GM21529 (cell line): ENCODE measurements around the gene PLXNA4.

Source experiments
- ATAC-seq: cut with Tn5 transposase; IDR thresholded peaks from one replicate; pipeline ENCODE4 v1.9.1; 2021; ENCODE audit not compliant: unreplicated experiment

Gene PLXNA4

GRCh38 chr7:132290021-132290420, 286.2 kb downstream of the PLXNA4 start:
- ATAC-seq, result no peak

- ATAC-seq, result no peak
These were observed 289.4 kb downstream of the PLXNA4 start for GRCh38 chr7:132286836-132287235.

DNA sequence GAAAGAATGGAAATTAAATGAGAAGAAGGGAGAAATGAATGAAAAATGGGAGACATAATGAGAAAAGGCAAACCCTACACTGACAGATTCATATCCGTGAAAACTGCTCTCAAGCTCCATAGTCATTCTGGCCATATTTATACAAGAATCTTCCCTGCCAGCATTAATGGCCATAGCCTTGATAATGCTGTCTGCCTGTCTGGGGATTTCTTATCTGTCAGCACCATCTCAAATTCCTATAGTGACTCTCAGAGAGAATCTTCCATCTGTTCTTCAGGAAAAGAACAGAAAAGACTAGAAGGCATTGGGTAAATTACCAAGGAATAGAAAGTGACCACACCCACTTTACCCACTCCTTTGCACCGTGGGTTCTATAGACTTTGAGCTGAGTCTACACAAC, 295.9 kb downstream of the PLXNA4 start:
- no peak for ATAC-seq

DNA sequence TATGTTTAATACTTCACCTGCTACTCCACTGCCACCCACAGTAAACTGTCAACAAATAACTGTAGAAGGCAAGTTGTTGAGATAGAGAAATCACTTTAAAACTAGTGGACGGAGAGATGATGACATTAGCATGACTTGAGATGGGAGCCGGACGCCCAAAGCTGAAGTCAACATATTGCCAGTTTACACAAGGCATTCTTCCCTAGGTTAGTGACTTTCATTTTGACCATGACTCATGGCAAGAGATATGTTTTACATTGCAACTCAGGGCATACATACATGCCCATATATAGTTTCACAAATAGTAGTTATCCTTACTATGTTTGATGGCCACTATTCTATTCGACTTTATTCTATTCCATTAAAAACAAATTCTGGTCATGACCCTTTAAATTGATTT, 296.6 kb downstream of the PLXNA4 start:
- ATAC-seq, result no peak

DNA sequence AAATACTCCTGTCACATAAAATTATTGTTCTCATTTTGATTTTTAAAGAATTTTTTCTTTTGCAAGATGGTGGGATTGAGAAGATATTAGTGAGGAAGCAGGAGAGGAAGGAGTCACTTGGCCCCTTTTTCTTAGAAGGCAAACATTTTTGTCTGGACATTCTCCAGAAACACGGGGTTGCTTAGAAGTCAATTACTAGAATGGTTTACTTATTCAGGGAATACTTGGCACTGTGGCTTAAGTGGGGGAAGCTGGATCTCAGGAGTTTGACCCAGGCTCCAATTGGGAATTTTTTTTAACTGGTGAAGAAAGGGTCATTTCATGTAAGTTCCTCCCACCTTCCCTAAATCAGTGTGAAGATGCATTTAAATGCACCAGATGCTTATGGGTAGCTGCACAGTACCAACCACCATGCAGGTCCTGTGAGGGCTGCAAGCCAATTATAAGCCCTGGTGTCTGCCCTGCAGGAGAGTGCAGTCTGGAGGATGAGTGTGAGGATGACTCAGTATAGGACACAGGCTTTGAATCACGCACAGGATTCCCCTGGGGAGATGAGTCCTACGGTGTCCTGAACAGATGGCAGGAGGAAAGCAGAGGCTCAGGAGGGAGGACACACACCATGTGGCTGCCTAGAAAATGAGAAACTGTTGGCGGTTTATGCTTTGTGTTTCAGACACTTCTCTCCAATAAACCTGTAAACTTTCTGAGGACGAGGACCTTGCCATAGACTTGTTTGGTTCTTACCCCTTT, 299.1 kb downstream of the PLXNA4 start:
- no peak for ATAC-seq

- no peak for ATAC-seq
These were observed 300.0 kb downstream of the PLXNA4 start for GRCh38 chr7:132276234-132276630.

- ATAC-seq, result no peak
These were observed 300.6 kb downstream of the PLXNA4 start for GRCh38 chr7:132275416-132276233.

DNA sequence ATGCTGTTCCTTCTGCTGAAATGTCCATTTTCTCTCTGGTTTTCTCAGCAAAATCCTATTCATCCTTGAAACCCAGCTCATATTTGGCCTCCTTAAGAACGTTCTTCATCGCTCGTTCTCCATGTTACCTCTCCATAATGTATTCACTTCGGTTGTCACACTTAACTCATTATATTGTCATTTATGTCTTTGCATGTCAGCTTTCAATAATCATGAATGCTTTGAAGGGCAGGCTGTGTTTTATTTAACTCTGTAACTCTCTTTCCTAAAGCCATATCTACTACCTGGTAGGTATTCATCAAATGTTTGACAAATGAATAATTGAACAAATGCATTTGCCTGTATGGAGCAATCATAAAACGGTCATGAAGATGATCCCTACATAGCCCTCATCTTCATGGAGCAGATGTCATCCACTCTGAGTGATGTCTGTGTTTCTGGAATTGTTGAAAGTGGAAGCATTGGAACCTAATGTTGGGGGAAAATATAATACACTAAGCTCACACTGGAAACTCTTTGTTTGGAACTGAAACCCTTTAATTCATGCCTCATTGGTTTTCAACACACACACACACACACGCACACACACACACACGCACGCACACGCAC, 303.4 kb downstream of the PLXNA4 start:
- ATAC-seq, result no peak

- no peak for ATAC-seq
These were observed 305.8 kb downstream of the PLXNA4 start for GRCh38 chr7:132270517-132270916.

DNA sequence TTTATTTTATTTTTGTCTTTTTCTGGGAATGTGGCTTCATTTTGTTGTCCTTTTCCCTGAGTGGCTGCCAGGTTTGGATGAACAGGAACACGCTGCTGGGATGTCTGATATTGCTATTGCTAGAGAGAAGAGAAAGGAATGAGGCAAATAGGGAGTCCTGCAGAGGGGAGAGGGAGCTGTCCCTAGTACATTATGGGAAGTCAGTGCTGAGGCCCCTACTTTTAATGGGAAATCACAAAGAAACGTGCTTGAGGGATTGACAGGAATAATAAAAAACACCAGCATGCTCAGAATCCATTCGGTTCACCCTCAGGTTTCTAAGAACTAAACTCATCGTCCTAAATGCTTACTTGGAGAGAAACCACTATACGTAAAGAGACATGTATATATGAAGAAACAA, 306.6 kb downstream of the PLXNA4 start:
- ATAC-seq, result no peak

- ATAC-seq, result no peak
These were observed 313.1 kb downstream of the PLXNA4 start for GRCh38 chr7:132263151-132263550.

- no peak for ATAC-seq
These were observed 314.2 kb downstream of the PLXNA4 start for GRCh38 chr7:132262160-132262470.

DNA sequence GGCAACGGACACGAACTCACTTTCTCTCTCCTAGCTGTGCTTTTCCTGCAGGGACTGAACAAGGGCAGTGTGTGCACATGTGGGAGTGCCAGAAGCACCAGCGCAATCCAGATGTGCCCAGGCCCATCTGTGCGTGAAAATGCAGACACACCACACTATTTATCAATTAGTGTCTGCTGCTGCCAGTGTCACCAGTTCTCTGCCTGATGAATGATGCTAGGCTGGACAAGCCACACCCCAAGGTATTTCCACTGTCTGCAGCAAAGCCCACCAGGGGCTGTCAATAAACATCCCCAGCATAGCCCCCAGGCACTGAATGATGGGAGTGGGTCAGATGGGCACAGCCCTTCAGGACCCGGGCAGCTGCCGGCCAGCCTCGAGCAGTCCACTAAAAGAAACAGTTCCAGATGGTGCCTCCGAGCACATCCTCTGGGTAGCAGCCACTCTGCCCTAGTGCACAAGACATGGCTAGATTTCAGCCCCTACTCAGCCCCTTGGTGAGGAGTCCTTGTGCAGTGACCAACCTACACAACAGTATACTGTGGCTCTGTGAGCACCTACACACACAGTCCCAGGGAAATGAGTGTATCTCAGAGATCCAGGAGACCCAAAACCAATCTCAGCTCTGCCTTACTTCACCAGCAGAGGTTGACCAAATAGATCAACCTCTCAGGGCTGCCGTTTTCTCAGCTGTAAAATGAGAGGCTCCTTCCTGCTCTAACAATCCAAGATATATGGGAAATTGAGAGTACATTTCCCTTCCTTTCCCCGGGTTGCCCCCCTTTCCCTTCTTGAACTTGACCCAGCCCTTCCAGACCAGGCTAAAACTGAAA, 314.7 kb downstream of the PLXNA4 start:
- ATAC-seq, result no peak

GRCh38 chr7:132258231-132258630, 318.0 kb downstream of the PLXNA4 start:
- no peak for ATAC-seq

GRCh38 chr7:132257253-132257652, 319.0 kb downstream of the PLXNA4 start:
- ATAC-seq, result no peak

DNA sequence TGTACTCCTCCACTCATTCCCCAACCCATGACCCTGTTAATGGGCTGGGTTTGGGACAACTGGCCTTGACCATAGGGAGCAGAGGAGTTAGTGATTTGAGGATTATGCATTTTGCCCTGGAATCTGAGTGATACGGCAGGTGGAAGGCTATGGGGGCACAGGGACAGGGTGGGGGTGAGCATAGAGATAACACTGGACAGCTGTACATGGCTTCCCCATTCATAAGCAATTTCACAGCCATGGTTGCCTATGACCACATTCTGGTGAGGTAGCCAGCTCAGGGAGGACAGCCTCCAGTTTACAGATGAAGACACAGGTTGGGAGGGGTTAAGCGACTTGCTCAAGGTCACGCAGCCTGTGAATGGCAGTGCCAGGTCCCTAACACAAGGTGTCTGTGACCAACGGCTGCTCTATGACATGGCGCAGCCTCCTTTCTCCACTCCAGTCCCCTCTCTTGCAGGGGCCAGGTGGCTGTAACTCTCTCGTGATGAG, 319.5 kb downstream of the PLXNA4 start:
- ATAC-seq, result no peak

- no peak for ATAC-seq
These were observed 320.4 kb downstream of the PLXNA4 start for GRCh38 chr7:132255898-132256297.

GRCh38 chr7:132255115-132255797, 321.0 kb downstream of the PLXNA4 start:
- ATAC-seq, result no peak

- ATAC-seq, result no peak
These were observed 321.8 kb downstream of the PLXNA4 start for GRCh38 chr7:132254455-132254854.

DNA sequence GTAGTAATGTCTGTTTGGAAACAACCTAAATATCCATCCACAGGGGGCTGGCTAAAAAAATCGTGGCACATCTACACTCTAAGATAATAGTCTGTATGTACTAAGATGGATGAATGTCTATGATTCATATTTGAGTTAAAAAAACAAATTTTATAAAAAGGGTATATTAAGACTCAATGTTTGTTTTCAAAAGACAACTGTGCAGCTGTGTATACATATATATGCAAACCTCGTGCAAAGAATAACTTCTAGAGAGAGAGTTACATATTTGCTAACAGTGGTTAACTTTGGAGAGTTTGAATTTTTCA, 323.5 kb downstream of the PLXNA4 start:
- no peak for ATAC-seq

DNA sequence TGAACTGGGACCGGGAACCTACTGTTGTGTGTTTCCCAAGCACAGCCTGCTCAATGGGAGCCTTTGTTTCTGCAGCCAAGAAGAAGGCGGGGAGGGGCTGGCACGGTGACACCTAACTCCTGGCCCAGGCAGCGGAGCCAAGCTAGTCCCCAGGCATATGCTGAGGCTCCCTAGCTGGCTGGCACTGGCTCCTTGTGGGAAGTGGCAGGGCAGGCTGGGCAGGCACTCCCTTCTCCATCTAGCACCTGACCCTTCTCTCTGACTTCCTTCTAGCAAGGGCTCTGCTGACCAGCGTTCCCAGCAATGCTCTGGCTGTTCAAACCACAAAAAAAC, 325.0 kb downstream of the PLXNA4 start:
- ATAC-seq, result no peak
